HG03460 (cell line): ENCODE measurements around the gene ADAMTS8.

ENCODE experiments used
- ATAC-seq: cut with Tn5 transposase; IDR thresholded peaks from one replicate; pipeline ENCODE4 v1.9.1; 2021; ENCODE audit not compliant: unreplicated experiment

ADAMTS8 gene

GRCh38 chr11:130462931-130463330 lies 34.5 kb upstream of the ADAMTS8 start:
- ATAC-seq: no peak

DNA sequence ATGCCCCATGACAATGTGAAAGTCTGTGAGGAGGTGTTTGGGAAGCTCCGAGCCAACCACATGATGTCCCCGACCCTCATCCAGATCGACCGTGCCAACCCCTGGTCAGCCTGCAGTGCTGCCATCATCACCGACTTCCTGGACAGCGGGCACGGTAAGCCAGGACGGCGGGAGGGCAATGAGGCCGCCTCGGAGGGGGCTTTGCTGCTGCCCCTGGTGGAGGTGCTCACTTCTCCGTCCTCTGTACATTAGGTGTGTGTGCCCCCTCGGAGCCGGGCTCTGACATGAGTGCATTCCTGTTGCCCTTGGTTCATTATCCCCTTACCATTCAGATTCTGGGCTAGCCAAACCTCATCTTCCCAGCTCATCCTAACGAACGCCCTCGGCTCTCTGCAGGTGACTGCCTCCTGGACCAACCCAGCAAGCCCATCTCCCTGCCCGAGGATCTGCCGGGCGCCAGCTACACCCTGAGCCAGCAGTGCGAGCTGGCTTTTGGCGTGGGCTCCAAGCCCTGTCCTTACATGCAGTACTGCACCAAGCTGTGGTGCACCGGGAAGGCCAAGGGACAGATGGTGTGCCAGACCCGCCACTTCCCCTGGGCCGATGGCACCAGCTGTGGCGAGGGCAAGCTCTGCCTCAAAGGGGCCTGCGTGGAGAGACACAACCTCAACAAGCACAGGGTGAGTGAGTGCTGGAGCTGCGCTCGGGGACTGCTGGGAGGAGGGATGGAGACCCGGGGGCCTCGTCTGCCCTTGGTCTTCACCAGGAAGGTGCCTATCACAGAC lies 33.9 kb upstream of the ADAMTS8 start:
- no peak for ATAC-seq

- no peak for ATAC-seq
Measured at GRCh38 chr11:130459521-130459920, 31.1 kb upstream of the ADAMTS8 start.

DNA sequence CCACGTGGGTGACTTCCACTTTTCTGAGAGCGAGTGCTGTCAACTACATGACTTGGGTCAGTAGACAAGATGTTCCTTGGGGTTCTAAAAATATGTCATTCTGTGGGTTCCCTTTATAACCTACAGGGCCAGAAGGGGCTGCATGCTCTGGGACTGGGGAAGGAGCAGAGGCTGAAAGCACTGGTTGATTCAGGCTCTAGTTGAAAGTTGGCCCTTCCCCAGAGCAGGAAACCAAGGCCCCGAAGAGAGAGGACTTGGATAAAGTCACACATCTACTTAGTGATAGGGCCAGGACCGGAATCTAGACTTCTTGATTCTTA lies 30.0 kb upstream of the ADAMTS8 start:
- ATAC-seq: no peak

GRCh38 chr11:130457623-130458409 lies 29.4 kb upstream of the ADAMTS8 start:
- ATAC-seq: no peak

- no peak for ATAC-seq
Measured at GRCh38 chr11:130456286-130456685, 27.9 kb upstream of the ADAMTS8 start.

GRCh38 chr11:130455483-130456127 lies 27.2 kb upstream of the ADAMTS8 start:
- no peak for ATAC-seq

DNA sequence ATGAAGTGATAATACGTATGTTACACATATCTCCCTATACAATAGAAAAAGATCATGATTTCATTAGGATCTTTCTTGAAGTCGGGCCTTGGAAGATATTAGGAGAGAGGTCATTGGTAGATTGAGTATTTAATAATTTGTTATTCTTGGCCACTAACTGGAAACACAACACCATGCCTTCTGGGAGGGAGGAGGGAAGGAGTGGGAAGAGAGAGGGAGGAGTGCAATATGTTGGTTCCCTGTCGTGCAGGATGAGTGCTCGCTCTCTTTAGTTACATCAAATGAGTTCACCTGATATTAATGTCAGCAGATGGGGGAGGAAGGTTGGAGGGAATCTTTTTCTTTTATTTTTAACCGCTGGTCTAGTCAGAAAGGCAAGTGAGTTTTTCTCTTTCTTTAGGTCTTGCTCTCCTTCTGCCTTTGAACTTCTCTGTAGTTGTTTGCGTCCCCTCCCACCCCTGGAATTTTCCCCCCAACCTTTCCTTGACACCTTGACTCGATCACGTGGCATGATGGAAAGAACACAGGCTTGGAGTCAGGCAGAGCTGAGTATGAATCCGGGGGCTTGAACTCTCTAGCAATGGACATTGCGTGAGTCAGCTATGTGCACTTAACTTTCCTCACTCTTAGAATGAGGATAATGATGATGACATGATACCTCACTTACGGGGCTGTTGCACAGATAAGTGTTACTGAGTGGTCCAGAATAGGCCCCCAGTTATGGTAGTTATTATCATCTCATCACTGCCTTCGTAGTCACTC lies 26.3 kb upstream of the ADAMTS8 start:
- ATAC-seq: no peak

DNA sequence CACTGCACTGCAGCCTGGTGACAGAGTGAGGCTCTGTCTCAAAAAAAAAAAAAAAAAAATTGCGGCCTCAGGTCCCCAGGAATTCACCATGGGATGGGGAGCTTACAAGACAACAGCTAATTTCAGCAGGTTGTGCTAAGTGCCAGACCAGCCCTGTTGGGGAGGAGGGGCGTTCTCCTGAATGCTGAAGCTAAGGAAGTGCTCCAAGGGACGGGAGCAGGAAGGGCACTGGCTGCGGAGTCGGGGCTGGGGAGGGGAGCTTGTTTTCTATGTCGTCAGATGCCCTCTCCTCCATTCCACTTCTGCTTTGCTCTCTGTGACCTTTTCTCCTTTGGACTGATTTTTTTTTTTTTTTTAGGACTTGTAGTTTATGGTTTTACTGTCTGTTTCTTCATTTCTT lies 24.5 kb upstream of the ADAMTS8 start:
- no peak for ATAC-seq

DNA sequence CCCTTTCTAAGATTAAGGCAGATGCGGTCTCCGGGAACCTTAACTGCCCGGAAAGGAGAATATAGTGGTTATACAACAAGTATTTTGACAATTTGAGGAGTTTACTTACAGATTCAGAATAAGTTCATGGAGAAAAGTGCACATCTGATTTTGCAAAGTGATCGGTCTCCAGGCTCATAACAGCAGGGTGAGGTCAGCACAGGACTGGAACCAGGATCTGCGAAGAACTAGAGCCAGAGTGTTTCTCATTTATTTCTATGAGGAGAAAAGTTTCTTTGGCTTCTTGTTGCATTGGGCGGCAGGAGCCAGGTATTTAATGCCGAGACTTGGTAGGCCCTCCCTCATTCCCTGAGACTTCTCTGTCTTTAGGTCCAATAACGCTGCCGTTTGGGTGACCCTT lies 23.8 kb upstream of the ADAMTS8 start:
- ATAC-seq: no peak

DNA sequence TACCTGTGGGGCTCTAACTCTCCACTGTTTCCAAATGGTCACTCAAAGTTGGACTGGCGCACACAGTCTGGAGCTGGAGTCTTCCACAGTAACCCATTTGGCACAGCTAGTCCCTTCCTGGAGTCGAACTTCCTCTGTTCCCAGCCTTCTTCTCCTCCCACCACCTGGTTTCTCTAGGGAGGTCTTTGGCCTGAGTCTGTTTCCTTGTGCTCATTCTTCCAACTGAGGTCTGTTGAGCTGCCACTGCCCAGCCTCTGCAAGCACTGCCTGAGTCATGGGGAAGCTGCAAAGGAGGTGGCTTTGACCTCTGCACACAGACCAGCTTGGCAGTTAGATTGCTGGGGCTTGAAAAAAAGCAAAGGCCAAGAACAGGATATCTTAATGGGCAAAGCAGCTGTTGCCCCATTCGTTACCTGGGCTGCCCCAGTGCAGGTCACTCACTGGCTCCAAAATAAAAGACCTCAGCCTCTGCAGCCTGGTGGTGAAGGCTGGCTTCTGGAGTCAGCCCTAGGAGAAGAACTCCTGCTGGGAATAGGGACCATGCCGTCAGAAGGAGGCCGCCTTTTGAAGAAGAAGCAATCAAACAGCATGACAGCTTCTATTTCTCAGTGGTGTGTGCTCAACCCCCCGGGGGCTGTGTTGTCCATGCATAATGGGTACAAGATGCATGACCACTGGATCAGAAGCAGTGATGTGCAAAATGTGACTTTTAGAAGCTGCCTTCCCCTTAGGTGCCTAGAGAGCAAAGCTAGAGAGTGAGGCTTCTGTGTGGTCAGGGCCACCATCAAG lies 23.0 kb upstream of the ADAMTS8 start:
- ATAC-seq: no peak

GRCh38 chr11:130449996-130450769 lies 21.8 kb upstream of the ADAMTS8 start:
- ATAC-seq: no peak

DNA sequence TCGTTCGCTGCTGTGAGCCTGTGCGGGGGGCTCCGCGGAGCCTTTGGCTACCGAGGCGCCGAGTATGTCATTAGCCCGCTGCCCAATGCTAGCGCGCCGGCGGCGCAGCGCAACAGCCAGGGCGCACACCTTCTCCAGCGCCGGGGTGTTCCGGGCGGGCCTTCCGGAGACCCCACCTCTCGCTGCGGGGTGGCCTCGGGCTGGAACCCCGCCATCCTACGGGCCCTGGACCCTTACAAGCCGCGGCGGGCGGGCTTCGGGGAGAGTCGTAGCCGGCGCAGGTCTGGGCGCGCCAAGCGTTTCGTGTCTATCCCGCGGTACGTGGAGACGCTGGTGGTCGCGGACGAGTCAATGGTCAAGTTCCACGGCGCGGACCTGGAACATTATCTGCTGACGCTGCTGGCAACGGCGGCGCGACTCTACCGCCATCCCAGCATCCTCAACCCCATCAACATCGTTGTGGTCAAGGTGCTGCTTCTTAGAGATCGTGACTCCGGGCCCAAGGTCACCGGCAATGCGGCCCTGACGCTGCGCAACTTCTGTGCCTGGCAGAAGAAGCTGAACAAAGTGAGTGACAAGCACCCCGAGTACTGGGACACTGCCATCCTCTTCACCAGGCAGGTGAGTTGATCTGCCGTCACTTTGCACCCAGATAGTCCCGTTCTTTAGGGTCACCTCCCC lies 21.0 kb upstream of the ADAMTS8 start:
- no peak for ATAC-seq

GRCh38 chr11:130448416-130449309 lies 20.3 kb upstream of the ADAMTS8 start, which contains the start of gene ADAMTS15:
Gene ADAMTS15 (plus strand): TSS chr11:130448645. CDS start chr11:130448974, 329 bp downstream.
- ATAC-seq: no peak

DNA sequence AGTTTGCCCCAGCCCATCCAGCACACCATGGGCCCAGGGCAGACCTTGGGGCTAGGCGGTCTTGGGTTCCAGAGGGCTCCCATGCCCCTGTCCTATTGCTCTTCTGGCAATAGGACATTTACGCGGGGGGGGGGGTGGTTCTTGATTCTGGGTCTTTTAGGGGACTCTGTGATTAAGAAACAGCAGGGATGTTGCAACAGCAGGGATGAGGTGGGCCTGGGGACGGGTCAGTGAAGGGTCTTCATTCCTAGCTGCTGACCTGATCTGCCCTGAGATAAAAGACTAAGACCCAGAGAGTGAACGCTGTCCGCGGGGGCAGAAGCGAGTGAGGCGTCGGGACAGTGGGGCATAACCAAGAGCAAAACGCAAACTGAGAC lies 19.6 kb upstream of the ADAMTS8 start:
- no peak for ATAC-seq

DNA sequence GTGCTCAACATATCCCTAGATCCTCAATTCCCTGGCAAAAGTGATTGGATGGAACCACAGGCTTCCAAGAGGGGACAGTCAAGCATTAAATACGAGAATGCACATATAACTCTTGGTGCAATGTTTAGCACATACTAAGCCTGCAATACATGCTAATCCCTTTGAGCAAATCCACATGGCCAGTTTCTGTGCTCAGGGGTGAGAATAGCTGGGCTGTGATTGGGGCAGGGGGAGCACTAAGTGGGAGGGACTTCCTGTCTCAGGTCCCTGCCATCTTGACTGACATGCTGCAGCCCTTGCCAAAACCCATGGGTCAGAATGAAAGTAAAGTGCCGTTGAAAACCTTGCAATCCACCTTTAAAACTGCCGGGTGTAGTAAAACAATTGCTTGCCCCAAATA lies 17.4 kb upstream of the ADAMTS8 start:
- ATAC-seq: no peak

- ATAC-seq: no peak
Measured at GRCh38 chr11:130442737-130443136, 14.3 kb upstream of the ADAMTS8 start.

- ATAC-seq: no peak
Measured at GRCh38 chr11:130441719-130442118, 13.3 kb upstream of the ADAMTS8 start.
